Neutrophil (primary cell): ENCODE results near the gene PAQR7.

ENCODE experiments used
- H3K27ac ChIP-seq: fragments of 200-600 bp; sonication (generic); 2 replicates; pipeline ENCODE4 v1.5.1; 2016; ENCODE audit warnings: mild to moderate bottlenecking, moderate library complexity
- H3K27me3 ChIP-seq: fragments of 200-600 bp; sonication (generic); 2 replicates; pipeline ENCODE4 v1.6.0; 2016; ENCODE audit warnings: mild to moderate bottlenecking
- H3K36me3 ChIP-seq: fragments of 200-600 bp; sonication (generic); 2 replicates; pipeline ENCODE4 v1.5.1; 2017
- H3K4me1 ChIP-seq, 2 experiments: fragments of 200-600 bp in 1 of 2; sonication (generic) in 1 of 2; 1 replicate in 1 of 2; 2 replicates in 1 of 2; pipeline versions ENCODE4 v1.5.1 to v1.6.1; 2013 to 2016; ENCODE audit warnings: low read depth in 1 of 2, low read length in 1 of 2, mild to moderate bottlenecking in 1 of 2, moderate library complexity in 1 of 2; ENCODE audit not compliant: control insufficient read depth in 1 of 2, insufficient read depth in 1 of 2
- H3K4me3 ChIP-seq, 2 experiments: fragments of 200-600 bp in 1 of 2; sonication (generic) in 1 of 2; 1 replicate in 1 of 2; 2 replicates in 1 of 2; pipeline ENCODE4 v1.5.1; 2013 to 2016; ENCODE audit warnings: low read depth in 1 of 2, low read length in 1 of 2, mild to moderate bottlenecking in 1 of 2, moderate library complexity in 1 of 2
- H3K9me3 ChIP-seq: fragments of 200-600 bp; sonication (generic); 2 replicates; pipeline ENCODE4 v1.5.1; 2016
- TF ChIP-seq, protein P1 (sequence below): fragments of 200-600 bp; sonication (generic); IDR thresholded peaks from 2 replicates; pipeline ENCODE4 v1.5.1; 2016; ENCODE audit warnings: antibody characterized with exemption

PAQR7 gene

DNA sequence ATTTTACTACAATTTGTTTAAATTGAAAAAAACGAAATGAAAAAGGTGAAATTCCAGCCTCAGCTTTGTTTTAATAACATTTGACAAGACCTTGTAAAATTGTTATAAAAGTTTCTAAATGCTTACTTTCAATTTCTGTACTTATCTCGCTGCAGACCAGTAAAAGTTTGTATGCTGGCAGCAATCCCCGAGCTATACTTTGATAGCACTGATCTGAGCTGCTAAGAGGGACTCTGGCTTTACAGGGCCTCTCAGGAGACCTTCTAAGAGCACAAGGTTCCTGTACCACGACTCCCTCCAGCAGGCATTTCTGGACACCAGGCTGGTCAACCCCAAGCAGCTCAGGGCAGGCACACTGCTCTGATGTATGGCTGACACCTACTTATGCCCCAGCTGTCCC, 17.6 kb upstream of the PAQR7 start:
- Histone ChIP-seq H3K27ac (no peak overlapping the region), H3K4me3 (no peak overlapping the region), H3K4me1 (peaks cover 6 to 7% of the 10 kb centered on the region in 2 experiments), H3K27me3 (no peaks in the 10 kb centered on the region), H3K36me3 (peaks cover 2% of the 10 kb centered on the region), H3K9me3 (no peaks in the 10 kb centered on the region)
- TF ChIP-seq, protein P1, sequence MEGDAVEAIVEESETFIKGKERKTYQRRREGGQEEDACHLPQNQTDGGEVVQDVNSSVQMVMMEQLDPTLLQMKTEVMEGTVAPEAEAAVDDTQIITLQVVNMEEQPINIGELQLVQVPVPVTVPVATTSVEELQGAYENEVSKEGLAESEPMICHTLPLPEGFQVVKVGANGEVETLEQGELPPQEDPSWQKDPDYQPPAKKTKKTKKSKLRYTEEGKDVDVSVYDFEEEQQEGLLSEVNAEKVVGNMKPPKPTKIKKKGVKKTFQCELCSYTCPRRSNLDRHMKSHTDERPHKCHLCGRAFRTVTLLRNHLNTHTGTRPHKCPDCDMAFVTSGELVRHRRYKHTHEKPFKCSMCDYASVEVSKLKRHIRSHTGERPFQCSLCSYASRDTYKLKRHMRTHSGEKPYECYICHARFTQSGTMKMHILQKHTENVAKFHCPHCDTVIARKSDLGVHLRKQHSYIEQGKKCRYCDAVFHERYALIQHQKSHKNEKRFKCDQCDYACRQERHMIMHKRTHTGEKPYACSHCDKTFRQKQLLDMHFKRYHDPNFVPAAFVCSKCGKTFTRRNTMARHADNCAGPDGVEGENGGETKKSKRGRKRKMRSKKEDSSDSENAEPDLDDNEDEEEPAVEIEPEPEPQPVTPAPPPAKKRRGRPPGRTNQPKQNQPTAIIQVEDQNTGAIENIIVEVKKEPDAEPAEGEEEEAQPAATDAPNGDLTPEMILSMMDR: no peak

DNA sequence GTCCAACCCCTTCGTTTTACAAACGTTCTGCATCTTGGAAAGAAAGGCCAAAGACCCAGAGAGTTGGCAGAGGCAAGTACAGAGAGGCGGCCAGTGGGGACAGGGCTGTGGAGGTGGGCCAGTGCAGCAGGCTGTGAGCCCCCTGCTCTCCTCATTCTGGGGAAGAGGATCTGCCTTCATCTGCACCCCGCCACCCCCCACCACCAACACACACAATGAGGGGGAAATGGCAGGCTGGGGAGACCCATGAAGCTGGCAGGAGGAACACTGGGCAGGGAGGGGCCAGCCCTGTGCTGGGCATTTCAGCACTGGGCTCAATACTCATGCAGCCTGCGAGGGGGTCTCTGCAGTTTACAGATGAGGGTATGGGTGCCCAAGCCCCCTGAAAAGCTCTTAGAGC, 16.1 kb upstream of the PAQR7 start:
- TF ChIP-seq, protein P1: no peak
- Histone ChIP-seq H3K9me3 (no peaks in the 10 kb centered on the region), H3K36me3 (no peaks in the 10 kb centered on the region), H3K4me1 (peaks cover 6 to 7% of the 10 kb centered on the region in 2 experiments), H3K4me3 (no peak overlapping the region), H3K27ac (no peak overlapping the region), H3K27me3 (no peaks in the 10 kb centered on the region)

DNA sequence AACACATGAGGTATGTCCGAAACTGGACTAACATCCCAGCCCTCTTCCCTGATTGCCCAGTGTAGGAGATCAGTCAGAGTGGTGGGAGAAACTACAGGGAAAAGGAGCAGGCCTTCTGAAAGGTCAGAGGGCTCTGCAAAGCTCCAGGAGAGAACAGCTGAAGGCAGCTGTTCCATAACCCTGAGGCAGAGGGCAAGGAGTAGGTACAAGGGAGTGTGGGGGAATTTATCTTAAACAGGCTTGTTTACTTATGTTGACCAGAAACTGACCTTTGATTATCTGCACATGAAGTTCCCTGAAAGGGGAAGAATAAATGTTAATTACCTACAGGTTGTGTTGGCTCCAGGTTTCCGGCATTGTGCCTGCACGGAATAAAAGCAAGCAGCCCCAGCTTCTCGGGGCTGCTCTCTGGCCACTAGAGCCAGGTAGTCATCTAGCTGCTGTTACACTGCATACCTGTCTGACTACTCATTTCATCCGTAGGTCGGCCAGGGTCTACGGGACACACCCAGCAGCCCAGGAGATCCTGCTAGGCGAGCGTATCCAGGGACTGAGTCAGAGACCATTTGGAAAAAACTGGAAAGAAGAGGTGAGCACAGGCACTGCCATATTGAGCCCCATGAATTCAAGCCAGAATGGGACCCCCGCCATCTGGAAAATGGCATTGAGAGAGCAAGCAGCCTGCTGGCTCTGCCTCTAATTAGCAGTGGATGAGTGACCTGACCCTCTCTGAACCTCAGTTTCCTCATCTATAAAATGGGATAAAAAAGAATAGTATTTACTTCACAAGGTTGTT, 14.9 kb upstream of the PAQR7 start:
- H3K4me1 ChIP-seq: peaks cover 4% of the 10 kb centered on the region in 2 experiments
- no peaks in the 10 kb centered on the region for H3K9me3 ChIP-seq
- no peak overlapping the region for H3K4me3 ChIP-seq
- TF ChIP-seq, protein P1: no peak
- no peaks in the 10 kb centered on the region for H3K36me3 ChIP-seq
- H3K27me3 ChIP-seq: no peaks in the 10 kb centered on the region
- no peak overlapping the region for H3K27ac ChIP-seq

DNA sequence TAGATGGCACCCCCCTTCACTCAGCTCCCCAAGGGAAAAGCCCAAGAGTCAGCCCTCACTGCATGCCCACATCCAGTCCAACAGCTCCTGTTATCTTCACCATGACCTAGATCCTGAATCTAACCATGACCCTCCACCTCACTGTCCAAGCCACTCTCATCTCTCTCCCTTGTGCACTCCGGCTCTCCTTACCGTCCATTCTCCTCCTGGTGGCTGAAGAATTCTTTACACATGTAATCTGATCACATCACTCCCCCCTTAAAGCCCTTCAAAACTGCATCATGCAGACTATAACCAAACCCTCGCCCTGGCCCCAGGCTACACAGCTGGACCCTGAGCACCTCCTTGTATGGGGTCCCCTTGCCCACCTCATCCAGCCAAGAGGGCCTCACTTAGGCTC, 14.0 kb upstream of the PAQR7 start:
- Histone ChIP-seq H3K9me3 (no peaks in the 10 kb centered on the region), H3K4me3 (no peak overlapping the region), H3K4me1 (no peaks in the 10 kb centered on the region), H3K27ac (no peak overlapping the region), H3K36me3 (no peaks in the 10 kb centered on the region), H3K27me3 (no peaks in the 10 kb centered on the region)
- TF ChIP-seq, protein P1: no peak

DNA sequence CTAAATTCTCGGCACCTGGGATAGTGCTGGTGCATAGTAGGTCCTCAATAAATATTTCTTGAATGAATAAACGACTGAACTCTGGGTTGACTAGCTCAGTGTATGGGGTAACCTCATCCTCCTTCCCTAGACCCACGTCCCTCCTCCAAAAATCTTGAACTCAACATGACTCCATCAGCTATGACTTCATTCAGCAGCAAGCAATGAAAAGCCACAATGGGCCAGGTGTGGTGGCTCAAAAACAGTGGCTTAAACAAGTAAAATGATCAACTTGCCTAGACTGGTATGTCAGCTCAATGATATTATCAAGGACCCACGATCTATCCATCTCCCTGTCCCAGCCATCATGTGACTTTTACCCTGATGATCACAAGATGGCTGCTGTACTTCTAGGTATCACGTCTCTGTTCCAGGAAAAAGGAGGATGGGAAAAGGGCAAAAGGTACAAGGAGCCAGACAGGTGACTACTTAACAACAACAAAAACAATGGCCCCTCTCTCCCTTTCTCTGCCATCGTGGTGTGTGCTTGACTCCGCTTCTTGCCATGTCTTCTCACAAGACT, 13.0 kb upstream of the PAQR7 start:
- Histone ChIP-seq H3K4me1 (no peaks in the 10 kb centered on the region), H3K27ac (no peak overlapping the region), H3K9me3 (no peaks in the 10 kb centered on the region), H3K4me3 (no peak overlapping the region), H3K36me3 (no peaks in the 10 kb centered on the region), H3K27me3 (no peaks in the 10 kb centered on the region)
- TF ChIP-seq, protein P1: no peak
